DMS79 treated with DMSO at 0.1 percent for 48 hours (cell line): ENCODE results near the gene EFR3B.
"Not testable (repeated sequence)": the region's sequence is repeated elsewhere in the genome, so short reads cannot be mapped to it uniquely, and the experiment has no call there.

Experiments
- DNase-seq: peaks from one replicate; lab custom pipeline; 2025; lab: John Stamatoyannopoulos, UW

The EFR3B gene

GRCh38 chr2:25072606-25073005 lies 30.7 kb downstream of the EFR3B start:
- DNase-seq = peak; percentile 4

- DNase-seq = no peak
These were observed 31.1 kb downstream of the EFR3B start for GRCh38 chr2:25073025-25073424.

- no peak for DNase-seq
These were observed 32.0 kb downstream of the EFR3B start for GRCh38 chr2:25073914-25074313.

- no peak for DNase-seq
These were observed 33.0 kb downstream of the EFR3B start for GRCh38 chr2:25074826-25075225.

GRCh38 chr2:25076749-25077148 lies 34.9 kb downstream of the EFR3B start:
- DNase-seq = no peak

GRCh38 chr2:25077789-25078169 lies 35.9 kb downstream of the EFR3B start:
- no peak for DNase-seq

GRCh38 chr2:25078170-25079049 lies 36.5 kb downstream of the EFR3B start:
- peak; percentile 83 for DNase-seq

- DNase-seq = peak; percentile 26
These were observed 37.3 kb downstream of the EFR3B start for GRCh38 chr2:25079050-25079635.

- no peak for DNase-seq
These were observed 39.4 kb downstream of the EFR3B start for GRCh38 chr2:25081237-25081790.

GRCh38 chr2:25082002-25082622 lies 40.2 kb downstream of the EFR3B start:
- DNase-seq = no peak

GRCh38 chr2:25085761-25086560 lies 44.1 kb downstream of the EFR3B start:
- DNase-seq = no peak

- no peak for DNase-seq
These were observed 47.1 kb downstream of the EFR3B start for GRCh38 chr2:25088817-25089516.

GRCh38 chr2:25089605-25090315 lies 47.9 kb downstream of the EFR3B start:
- no peak for DNase-seq

- DNase-seq = no peak
These were observed 48.9 kb downstream of the EFR3B start for GRCh38 chr2:25090801-25091200.

GRCh38 chr2:25091265-25091664 lies 49.4 kb downstream of the EFR3B start:
- no peak for DNase-seq

GRCh38 chr2:25098056-25098455 lies 56.2 kb downstream of the EFR3B start:
- no peak for DNase-seq

GRCh38 chr2:25098670-25099486 lies 57.0 kb downstream of the EFR3B start:
- DNase-seq = no peak

- not testable (repeated sequence) for DNase-seq
These were observed 60.5 kb downstream of the EFR3B start for GRCh38 chr2:25102352-25102751.

- DNase-seq = no peak
These were observed 61.5 kb downstream of the EFR3B start for GRCh38 chr2:25103287-25103871.
